OCI-LY3 (cell line): Measurements from ENCODE around the gene LRRC4B.

ENCODE experiments used
- CTCF ChIP-seq: fragments of 200-600, 300-600 bp; sonication (generic); IDR thresholded peaks from 2 replicates; pipeline ENCODE4 v1.5.1; 2014; ENCODE audit warnings: antibody characterized with exemption, low read length, low read depth
- EZH2phosphoT487 ChIP-seq: fragments of 200-600 bp; shearing (Covaris generic); IDR thresholded peaks from 2 replicates; pipeline ENCODE4 v1.6.1; 2018; ENCODE audit warnings: antibody characterized with exemption, mixed run types, low read depth

DNA sequence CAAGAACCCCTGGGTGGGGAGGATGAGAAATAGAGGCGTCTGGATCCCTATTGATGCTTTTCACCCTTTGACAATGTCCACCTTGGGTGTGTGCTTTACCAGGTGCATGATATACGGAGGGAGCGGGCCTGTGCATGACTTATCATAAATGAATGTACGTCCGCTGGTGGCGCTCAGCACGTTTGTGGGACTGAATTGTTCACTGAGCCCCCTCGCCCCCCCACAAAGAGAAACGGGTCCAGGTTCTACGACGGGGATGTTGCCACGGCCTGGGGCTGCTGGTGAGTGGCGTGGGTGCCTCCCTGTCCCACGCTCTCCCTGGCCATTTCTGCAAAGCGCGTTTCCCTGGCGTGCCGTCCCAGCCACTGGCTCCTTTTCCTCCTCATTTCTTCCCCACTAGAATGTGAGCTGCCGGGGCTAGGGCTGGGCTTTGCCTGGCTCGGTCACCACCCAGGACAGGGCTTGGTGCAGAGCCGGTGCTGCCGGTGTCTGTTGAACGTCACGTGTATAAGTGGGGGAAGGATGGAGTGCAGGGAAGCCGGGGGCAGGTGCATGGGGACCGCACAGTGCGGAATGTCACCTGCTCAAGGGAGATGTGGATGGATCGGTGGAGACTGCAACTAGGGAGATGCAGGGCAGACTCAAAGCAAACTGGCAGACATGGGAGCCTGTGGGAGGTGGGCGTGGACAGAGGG is 21.6 kb downstream of the LRRC4B start:
- no peak for TF ChIP-seq CTCF
- TF ChIP-seq EZH2phosphoT487: no peak
